Uterus (tissue), 2 donors: Measurements from ENCODE around the gene PLD1.

Experiments
- POLR2A ChIP-seq, 2 donors: fragments of 450-650 bp; IDR thresholded peaks; one replicate each; pipeline ENCODE4 v1.6.1; 2016; ENCODE audit warnings: antibody characterized with exemption in 2 of 2, mild to moderate bottlenecking in 1 of 2, moderate library complexity in 1 of 2
- TF ChIP-seq, protein P1 (sequence below), 4 experiments: fragments of 200-600 bp in 2 of 4; fragments of 450-650 bp in 2 of 4; sonication (generic) in 2 of 4; IDR thresholded peaks; one replicate each; pipeline ENCODE4 v1.5.1; 2016 to 2019; ENCODE audit warnings: antibody characterized with exemption in 4 of 4, mild to moderate bottlenecking in 2 of 4, moderate library complexity in 1 of 4

GRCh38 chr3:171745577-171746319, 64.5 kb downstream of the PLD1 start:
- TF ChIP-seq, protein P1, sequence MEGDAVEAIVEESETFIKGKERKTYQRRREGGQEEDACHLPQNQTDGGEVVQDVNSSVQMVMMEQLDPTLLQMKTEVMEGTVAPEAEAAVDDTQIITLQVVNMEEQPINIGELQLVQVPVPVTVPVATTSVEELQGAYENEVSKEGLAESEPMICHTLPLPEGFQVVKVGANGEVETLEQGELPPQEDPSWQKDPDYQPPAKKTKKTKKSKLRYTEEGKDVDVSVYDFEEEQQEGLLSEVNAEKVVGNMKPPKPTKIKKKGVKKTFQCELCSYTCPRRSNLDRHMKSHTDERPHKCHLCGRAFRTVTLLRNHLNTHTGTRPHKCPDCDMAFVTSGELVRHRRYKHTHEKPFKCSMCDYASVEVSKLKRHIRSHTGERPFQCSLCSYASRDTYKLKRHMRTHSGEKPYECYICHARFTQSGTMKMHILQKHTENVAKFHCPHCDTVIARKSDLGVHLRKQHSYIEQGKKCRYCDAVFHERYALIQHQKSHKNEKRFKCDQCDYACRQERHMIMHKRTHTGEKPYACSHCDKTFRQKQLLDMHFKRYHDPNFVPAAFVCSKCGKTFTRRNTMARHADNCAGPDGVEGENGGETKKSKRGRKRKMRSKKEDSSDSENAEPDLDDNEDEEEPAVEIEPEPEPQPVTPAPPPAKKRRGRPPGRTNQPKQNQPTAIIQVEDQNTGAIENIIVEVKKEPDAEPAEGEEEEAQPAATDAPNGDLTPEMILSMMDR (IDR thresholded peaks at IDR 0.05) = no peak
- no peak for TF ChIP-seq POLR2A (IDR thresholded peaks at IDR 0.05)
